ENCODE results near the gene UFC1. TPM values are rescaled to one million over a fixed set of nuclear protein-coding genes. Genes with fewer than 3 reads are reported as not detected.
A peak's percentile ranks its signal among the peaks of the same experiment; 100 is the strongest.

The UFC1 gene
- total RNA-seq, 1 experiment from 2014 or later: 95.7 TPM

DNA sequence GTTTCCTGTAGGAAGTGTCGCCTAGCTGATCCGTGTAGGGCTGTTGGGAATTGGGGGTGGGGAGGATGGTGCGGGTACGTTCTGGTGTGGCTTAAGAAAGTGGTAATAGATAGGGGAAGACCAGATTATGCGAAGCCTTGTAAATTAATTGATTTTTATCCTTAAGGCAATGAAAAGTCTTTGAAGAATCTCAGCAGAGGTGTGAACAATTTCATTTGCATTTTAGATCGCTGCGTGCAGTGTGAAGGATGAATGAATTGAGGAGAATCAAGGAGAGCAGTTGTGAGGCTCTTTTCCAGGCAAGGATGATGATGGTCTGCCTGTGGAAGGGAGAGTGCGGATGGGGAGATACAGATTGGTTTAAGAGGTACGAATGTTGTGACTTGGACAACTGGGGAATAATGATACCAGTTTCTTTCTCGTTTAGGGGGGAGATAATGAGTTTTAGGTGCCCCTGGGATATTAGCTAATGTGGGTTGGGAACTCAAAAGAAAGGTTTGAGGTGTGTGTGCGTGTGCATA, 20.5 kb upstream of the UFC1 start:
- no peak for DNase-seq (ENCODE audit: low spot score)

DNA sequence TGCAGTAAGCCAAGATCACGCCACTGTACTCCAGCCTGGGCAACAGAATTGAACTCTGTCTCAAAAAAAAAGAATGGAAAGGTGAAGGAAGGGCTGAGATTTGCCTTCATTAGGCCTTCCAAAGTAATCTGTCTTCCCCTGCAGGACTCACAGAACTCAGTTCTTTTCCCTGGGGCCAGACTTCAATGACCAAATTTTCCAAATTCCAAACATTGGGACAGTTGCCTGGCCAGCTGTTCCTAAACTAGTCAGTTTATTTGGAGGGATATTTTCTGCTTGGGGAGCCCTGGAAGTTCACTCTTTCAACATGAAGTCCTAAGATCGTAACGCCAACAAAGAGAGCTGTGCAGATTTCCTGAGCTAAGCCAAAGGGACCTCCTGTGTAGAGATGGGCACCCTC, 15.9 kb upstream of the UFC1 start:
- DNase-seq (ENCODE audit: low spot score): no peak

DNA sequence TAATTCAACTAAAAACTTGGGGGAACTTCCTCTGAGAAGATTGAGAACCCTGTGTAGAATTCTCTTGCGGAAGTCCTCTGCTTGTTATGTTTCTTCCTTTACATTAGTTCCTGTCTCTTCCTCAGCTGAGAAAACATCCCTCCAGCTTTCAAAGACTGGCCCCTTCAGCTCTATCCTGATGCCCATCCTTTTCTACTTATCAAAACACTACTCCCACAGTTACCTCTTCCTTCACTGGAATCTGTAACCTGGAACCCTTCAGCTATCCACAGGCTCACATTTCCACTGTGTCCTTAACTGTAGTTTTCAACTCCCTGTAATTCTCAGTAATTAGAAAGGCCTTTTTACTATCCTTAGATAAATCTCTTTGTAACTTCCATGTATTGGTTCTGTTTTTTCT, 15.3 kb upstream of the UFC1 start:
- DNase-seq (ENCODE audit: low spot score): no peak

DNA sequence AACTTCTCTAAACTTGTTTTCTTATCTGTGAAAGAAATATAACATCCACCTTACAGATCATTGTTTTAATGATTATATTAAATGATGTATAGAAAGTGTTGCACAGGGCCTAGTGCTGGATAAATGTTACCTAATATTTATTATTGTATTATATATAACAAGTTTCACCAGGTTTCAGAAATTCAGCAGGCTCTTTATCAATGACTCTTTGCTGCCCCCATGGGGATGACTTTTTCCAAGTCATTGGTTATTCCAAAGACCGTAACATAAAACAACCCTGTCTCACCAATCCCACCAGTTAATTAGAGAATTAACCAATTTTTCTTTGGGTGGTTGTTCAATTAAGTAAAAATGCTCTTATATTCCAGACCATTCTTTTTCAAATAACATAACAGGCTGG, 14.0 kb upstream of the UFC1 start:
- DNase-seq (ENCODE audit: low spot score): peak; percentile 50

DNA sequence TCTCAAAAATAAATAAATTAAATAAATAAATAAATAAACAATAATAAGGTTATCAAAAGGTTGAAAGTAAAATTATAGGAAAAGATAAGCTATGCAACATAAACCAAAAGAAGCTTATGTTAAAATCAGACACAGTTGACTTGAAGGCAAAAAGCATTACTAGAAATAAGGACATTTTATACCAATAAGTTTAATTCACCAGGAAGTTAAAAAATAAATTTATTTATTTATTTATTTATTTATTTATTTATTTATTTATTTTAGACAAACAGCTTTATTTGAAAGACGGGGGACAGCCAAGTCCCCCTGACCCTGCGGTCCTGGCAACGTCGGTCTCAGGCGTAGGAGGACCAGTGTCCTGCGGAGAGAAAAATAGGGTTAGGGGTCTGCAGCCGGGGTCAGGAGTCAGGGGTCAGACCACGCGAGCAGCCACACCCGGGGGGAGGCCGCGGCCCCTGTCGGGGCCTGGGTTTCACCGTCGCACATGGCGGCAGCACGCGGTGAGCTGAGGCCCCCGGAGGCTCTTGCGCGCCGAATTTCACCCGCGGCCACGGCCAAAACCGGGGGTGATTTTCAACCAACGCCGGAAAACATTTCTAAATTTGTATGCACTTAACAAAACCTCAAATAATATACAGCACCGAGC, 12.9 kb upstream of the UFC1 start:
- no peak for DNase-seq (ENCODE audit: low spot score)

DNA sequence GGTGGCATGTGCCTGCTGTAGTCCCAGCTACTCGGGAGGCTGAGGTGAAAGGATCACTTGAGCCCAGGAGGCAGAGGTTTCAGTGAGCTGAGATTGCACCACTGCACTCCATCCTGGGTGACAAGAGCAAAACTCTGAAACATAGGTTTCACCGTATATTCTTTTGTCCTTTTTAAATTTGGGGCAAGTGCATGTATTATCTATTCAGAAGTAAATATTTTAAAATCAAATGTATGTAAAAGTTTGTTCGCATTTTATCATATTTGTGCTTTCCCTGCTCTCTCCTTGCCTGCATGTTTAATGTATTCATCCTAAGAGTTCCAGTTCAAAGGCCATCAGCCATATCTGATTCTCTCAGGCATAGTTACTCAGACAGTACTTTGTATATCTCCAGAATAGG, 7.9 kb upstream of the UFC1 start:
- DNase-seq (ENCODE audit: low spot score): no peak

DNA sequence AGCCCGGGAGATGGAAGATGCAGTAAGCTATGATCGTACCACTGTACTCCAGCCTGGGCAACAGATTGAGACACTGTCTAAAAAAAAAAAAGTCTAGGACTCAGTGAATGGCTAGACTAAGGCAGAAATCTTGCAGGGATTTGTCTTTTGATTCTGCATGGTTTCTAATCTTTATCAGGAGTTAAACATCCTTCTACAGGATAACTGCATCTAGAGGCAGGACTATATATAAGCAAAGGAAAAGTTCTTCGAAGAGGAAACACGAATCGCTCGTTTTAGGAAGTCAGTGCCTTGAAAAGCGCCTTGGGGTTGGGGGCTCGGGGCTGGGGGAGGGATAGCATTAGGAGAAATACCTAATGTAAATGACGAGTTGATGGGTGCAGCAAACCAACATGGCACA, 602 bp upstream of the UFC1 start:
- no peak for DNase-seq (ENCODE audit: low spot score)

DNA sequence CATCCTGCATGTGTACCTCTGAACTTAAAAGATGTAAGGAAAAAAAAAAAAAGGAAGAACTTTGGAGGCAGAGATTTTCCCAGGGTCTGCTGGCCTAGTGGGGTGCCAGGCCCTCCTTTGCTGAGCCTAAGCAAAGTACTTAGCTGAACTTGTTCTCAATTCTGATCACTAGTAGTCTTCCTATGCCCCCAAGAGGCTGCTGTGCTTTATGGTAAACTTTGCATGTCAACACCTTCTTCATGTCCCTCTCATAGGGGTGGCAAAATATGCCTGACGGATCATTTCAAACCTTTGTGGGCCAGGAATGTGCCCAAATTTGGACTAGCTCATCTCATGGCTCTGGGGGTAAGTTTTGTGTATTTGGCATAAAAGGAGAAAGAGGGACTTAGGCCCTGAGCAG, 4.1 kb downstream of the UFC1 start:
- DNase-seq (ENCODE audit: low spot score): no peak

DNA sequence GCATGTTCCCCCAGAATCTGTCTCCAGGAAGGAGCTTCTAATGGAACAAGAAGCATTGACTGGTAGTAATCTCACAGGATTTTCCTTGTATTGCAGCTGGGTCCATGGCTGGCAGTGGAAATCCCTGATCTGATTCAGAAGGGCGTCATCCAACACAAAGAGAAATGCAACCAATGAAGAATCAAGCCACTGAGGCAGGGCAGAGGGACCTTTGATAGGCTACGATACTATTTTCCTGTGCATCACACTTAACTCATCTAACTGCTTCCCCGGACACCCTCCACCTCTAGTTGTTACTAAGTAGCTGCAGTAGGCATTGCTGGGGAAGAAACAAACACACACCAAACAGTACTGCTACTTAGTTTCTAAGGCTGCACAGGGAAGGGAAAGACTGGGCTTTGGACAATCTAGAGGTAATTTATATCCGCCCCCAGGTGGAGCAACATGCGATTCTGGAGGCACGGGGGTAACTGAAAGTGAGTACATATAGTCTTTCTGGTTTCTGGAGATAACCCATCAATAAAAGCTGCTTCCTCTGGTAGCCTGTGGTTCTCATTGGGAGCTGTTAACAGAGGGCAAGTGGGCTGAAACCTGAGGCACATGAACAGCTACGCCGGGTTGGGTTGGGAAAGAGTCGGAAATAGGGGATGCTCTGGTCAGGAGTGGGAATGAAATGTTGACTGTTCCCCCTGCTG, 4.7 kb downstream of the UFC1 start:
- DNase-seq (ENCODE audit: low spot score): no peak

DNA sequence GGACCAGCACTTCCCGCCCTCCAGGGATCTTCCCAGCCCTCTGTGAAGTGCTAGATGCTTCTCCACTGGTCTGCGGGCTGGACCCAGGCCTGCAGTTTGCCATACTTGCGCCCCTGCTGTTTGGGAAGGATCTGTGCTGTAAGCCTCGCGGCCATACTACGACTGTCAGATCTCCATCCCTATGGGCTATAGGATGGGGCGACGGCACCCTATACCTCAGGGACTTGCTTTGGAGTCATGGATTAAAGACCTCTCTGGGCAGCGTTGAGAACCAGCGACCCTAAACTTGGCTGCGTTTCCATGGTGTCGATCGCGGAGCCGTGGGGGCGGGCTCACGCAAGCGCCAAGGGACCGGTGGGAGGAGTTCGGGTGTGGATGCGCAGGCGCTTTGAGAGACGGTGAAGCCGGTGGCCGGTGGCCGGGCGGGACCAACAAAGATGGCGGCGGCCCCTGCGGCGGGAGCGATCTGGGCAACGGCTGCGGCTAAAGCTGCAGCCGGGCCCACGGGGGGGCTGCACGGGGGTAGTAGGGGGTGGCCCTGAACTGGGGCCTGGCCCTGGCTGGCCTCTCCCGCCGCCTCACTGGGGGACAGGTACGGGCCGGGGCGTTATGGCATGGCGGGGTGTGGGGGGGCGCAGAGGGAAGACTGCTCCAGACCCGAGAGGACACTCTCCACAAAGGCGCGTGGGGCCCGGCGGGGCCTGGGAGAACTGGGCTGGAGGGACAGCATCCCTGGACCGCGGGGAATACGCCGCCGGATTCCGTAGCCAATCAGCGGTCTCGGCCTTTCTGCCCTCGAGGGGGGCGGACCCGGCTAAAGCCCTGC, 5.5 kb downstream of the UFC1 start, which contains the start of gene USP21:
Gene USP21, plus strand, starts transcription at position 414 of the 826 bp plus-strand sequence. CDS start 1,141 bp downstream, outside the sequence.
- DNase-seq (ENCODE audit: low spot score): peak; percentile 81

DNA sequence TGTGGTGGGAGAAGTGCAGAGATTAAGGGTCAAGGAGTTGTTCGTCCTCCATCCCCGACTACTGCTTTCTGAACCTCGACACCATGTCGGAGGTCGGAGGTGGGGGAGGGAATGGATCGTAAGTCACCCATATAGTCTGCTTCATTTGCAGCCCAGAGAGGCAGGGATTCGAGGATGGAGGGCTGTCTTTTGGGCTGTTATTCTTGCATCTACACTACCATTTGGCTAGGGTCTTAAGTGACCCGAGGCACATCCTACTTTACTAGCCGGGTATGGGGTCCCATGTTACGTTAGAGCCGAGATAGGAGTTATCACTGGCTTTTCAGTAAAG, 6.1 kb downstream of the UFC1 start:
- DNase-seq (ENCODE audit: low spot score): peak; percentile 18

DNA sequence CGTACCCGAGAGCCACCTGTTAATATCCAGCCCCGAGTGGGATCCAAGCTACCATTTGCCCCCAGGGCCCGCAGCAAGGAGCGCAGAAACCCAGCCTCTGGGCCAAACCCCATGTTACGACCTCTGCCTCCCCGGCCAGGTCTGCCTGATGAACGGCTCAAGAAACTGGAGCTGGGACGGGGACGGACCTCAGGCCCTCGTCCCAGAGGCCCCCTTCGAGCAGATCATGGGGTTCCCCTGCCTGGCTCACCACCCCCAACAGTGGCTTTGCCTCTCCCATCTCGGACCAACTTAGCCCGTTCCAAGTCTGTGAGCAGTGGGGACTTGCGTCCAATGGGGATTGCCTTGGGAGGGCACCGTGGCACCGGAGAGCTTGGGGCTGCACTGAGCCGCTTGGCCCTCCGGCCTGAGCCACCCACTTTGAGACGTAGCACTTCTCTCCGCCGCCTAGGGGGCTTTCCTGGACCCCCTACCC, 6.9 kb downstream of the UFC1 start:
- DNase-seq (ENCODE audit: low spot score): no peak

DNA sequence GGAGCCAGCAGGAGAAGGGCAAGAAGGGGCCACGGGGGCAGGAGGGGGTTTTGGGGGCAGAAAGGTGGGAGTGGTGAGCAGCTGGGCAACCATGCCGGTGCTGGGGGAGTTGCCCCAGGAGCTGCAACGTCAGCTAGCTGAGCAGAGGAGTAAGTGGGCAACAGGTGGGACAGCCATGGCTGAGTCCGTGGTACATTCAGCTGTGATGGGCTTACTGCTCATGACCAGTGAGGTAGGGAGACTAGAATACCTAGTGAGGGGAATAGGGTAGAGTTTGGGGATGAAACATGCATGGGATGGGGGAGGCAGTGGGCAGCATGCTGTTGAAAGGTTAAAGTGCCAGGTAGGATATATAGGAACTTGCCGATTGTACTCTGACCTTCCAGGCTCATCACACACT, 7.9 kb downstream of the UFC1 start:
- no peak for DNase-seq (ENCODE audit: low spot score)

DNA sequence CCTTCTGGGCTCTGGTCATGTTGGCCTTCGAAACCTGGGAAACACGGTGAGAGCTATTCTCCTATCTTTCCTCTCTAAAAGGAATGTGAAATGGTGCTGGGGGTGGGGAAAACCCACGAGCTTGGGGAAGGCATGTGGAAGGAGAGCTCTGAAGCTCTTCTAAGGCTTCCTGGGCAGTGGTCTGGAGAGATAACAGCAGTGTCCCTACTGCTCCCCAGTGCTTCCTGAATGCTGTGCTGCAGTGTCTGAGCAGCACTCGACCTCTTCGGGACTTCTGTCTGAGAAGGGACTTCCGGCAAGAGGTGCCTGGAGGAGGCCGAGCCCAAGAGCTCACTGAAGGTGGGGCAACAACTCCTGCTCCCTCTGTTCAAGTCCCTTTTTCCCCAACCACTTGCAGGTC, 8.3 kb downstream of the UFC1 start:
- no peak for DNase-seq (ENCODE audit: low spot score)

DNA sequence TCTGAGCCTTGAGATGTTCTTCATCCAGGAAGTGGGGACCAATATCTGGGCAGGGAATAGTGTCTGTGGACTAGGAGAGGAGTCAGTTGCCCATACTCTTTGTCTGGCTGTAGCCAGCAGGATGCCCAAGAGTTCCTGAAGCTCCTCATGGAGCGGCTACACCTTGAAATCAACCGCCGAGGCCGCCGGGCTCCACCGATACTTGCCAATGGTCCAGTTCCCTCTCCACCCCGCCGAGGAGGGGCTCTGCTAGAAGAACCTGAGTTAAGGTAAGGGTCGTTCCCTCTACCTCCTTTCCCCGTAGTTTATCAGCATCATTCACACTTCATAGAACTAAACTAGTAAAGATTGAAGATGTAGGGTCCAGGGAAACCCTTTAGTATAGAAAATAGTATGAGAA, 9.0 kb downstream of the UFC1 start:
- no peak for DNase-seq (ENCODE audit: low spot score)

DNA sequence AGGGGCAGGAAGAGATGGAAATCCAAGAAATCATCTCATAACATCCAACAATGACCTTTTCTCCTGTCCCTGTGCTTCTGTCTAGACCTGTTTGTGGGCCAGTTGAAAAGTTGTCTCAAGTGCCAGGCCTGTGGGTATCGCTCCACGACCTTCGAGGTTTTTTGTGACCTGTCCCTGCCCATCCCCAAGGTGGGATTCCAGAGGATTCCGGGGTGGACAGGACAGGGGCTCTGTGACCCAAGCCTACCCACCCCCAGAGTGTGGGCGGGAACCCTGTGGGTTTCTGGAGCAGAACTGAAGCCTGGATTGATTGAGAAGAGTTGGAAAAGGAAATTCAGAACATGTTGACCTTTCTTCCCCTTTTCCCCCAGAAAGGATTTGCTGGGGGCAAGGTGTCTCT, 10.0 kb downstream of the UFC1 start:
- no peak for DNase-seq (ENCODE audit: low spot score)

DNA sequence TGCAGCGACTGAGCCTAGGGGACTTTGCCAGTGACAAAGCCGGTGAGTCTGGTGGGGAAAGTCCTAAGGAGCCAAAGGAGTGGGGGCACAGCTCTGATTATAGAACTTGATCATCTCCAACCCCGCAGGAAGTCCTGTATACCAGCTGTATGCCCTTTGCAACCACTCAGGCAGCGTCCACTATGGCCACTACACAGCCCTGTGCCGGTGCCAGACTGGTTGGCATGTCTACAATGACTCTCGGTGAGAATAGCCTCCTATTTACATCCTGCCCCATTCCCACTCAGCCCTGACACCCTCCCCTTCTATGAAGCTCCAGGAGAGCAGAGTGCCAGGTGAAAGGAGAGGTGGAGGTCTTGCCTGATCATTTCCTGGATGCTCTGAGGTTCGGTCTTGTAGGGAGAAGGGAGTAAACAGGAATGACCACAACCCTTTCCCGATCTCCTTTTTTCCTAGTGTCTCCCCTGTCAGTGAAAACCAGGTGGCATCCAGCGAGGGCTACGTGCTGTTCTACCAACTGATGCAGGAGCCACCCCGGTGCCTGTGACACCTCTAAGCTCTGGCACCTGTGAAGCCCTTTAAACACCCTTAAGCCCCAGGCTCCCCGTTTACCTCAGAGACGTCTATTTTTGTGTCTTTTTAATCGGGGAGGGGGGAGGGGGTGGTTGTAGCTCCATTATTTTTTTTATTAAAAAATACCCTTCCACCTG, 11.3 kb downstream of the UFC1 start:
- no peak for DNase-seq (ENCODE audit: low spot score)

DNA sequence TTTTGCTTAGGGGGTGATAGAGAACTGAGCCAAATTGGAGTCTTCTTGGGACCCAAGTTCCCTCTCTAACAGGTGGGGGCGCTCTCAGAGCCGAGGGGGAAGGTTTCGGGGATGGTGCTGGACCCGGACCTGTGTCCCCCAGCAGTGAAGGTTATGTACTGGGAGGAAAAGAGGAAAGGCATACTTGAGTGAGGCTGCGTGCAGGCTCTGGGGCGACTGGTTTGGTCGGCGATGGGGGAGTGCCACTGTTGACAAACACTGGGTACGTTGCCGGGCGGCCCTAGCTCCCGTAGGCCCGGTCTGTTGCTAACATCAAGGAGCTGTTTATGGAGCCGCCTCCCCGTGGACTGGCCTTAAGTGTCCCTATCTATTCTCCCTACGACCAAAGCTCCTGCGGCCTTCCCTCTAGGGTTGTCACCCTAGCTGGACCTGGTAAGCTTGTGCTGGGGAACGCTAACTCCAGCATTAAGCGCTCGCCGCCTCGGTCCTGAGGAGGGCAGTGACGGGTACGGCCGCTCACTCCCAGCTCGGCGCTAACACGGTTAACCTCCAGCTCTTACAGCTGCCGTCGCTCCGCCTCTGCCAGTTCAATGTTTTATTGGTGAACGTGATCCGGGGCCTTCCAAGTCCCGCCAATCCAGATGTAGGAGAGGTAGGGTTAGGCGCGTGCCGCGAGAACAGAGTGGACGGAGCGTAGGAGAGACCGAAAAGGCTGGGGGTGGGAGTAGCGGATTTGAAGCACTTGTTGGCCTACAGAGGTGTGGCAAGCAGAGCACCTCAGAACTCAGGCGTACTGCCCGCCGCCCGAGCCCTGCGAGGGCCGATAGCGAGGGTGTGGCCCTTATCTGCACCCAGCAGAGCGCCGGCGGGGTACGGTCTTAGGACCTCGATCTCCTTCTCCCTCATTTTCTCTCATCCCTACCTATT, 12.2 kb downstream of the UFC1 start, which contains the start of gene PPOX:
Gene PPOX, plus strand, starts transcription at position 685 of the 927 bp plus-strand sequence. CDS start 422 bp downstream, outside the sequence.
- peak; percentile 99 for DNase-seq (ENCODE audit: low spot score)

DNA sequence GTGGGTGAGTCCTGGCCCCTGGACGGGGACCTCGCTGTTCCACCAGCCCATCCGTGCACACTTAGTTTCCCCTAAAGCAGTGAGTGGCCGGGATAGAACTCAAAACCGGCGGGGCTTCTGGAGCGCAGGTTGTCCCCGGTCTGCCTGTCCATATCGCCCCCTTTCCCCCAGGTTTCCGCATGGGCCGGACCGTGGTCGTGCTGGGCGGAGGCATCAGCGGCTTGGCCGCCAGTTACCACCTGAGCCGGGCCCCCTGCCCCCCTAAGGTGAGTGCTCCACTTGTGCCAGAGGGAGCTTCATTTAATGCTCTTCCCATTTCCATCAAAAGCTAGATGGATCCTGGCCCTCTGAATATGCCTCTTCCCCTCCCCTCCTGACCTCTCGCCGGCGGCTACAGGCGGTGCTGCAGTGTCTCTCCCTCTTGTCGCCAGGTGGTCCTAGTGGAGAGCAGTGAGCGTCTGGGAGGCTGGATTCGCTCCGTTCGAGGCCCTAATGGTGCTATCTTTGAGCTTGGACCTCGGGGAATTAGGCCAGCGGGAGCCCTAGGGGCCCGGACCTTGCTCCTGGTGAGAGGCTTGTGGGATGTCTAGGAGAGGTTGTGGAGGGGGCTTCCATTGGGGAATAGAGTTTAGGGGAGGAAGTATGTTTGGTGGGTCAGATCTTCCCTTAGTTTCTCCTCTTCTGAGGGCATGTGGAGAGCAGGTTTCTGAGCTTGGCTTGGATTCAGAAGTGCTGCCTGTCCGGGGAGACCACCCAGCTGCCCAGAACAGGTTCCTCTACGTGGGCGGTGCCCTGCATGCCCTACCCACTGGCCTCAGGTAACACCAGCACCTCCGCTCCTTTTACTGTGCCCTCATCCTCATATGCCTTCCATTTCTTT, 13.1 kb downstream of the UFC1 start:
- peak; percentile 22 for DNase-seq (ENCODE audit: low spot score)

DNA sequence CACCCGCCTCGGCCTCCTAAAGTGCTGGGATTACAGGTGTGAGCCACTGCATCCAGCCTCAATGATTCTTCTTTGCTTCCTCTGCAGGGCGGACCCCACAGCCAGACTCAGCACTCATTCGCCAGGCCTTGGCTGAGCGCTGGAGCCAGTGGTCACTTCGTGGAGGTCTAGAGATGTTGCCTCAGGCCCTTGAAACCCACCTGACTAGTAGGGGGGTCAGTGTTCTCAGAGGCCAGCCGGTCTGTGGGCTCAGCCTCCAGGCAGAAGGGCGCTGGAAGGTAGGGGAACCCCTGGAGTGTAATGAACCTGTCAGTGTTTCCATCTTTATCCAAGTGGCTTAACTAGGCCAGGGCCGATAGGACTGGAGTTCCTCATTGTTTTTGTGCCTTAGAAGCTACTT, 15.1 kb downstream of the UFC1 start:
- DNase-seq (ENCODE audit: low spot score): no peak

All from A172 (cell line).